NCI-H446 (cell line): Measurements from ENCODE around the gene RGS3.

ENCODE experiments used
- DNase-seq, 2 experiments: peaks; one replicate each; lab custom pipeline; 2025; lab: John Stamatoyannopoulos, UW

The RGS3 gene

DNA sequence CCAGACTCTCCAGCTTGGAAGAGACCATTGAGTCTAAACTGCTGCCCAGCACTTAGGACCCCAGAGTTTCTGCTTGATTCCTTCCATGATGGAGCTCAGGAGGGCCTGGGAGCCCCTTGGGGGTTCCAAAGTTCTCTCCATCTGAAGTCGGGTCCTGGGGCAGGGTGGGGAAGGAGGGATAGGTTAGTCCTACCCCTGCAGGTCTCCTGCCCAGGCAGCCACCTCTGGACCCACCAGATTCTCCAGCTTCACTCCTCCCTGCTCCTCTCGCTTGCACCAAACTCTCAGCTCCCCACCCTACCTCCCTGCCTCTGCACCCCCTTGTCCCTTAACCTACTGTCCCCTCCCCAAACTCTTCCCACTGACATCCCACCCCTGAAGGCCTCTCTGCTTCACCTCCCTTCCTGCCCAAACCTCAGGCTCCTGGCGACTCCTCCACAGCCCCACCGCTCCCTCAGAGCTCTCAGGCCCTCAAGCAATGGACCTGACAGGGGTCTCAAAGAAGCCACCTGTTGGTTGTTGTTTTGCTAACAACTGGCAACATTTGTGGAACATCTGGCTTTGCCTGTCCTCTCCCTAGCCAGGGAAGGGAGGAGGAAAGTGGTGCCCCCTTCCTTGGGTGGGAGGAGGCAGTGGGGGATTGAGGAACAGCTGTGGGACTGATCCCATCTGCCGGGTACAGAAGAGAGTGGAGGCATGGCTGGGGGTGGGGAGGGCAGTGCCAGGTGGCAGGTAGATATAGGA lies 137.5 kb downstream of the RGS3 start:
- no peak for DNase-seq

DNA sequence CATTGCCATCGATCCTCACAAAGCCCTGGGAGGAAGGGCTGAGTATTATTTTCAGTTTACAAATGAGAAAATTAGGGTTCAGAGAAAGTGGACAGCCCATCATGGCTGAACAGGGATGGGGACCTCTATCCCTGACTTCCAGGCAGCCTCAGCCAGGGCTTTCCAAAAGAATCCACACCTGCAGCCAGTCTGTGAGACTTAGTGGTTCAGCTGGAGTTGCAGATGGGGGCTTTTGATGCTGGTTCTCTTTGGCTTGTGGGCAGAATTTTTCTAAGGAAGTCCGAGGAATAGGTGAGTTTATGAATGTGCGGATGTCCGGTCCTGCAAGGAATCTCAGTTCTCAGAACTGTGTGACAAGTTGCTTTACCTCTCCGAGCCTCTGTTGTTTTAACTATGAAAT lies 138.1 kb downstream of the RGS3 start:
- DNase-seq = no peak

DNA sequence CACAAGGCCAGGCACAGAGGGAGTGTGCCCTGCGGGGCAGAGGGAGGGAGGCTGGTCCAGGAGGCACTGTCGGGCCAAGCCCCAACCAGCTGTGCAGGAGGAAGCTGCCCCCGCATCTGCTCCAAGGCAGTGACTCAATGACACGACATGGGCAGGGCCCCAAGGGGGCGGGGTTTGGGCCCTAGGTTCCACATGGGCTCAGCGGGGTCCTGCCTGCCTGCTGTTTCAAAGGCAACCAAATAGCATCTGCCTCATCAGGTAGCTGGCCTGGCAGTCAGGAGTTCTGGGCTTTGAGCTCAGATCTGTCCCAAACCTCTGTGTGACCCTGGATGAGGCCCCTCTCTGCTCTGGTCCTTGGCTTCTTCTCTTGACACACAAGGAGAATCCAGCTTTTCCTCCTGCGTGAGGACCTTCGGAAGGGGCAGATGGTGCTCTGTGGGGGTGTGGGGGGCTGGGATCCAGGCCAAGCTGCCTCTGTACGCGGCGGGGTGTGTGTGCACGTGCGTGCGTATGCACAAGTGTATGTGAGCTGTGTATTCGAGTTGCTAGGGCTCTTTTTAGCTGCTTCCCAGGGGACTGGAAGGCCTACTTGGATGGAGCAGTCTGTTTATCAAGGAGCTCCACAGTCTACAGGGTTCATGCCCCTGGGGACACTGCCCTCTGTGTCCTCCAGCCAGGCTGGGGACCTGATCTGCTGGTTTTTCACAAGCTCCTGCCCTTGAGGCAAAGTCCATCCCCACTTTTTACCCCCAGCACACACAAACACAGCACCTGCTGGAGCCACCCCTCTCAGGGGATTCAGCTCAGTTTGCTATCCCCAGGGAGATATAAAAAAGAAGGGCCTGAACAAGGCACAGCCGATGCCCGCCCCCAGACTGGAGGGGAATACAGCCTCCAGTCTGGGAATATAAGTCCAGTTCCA lies 138.9 kb downstream of the RGS3 start:
- peak; percentile 47 to 87 for DNase-seq

DNA sequence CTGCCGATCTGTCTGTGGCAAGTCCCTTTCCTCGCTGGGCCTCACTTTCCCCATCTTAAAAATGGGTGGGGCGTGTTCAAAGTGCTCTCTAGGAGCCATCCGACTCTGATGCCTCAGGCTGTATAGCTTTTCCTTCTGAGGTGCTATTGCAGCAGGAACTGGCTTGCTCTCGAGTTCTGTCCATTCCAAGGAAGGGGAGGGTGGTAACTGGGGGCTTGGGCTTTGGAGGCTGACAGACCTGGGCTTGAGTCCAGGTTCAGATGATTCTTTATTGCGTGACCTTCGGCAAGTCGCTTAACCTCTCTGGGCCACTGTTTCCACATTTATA lies 139.5 kb downstream of the RGS3 start:
- no peak for DNase-seq

DNA sequence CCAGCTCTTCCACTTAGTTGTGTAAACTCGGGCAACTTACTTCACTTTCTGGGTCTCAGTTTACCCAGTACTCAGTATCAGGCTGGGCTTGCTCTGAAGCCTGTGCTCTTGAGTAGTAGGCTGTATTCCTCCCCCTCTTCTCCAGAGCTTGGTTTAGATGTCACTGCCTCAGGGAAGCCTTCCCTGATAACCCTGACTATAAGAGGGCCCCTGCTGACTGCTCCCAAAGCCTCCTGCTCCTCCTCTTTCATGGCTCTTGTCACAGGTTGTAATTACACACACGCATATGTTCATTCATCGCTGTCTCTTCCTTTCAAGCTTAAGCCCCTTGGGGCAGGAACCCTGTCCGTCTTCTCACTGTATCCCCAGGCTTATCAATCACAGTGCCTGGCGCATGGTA lies 140.2 kb downstream of the RGS3 start:
- DNase-seq = no peak

DNA sequence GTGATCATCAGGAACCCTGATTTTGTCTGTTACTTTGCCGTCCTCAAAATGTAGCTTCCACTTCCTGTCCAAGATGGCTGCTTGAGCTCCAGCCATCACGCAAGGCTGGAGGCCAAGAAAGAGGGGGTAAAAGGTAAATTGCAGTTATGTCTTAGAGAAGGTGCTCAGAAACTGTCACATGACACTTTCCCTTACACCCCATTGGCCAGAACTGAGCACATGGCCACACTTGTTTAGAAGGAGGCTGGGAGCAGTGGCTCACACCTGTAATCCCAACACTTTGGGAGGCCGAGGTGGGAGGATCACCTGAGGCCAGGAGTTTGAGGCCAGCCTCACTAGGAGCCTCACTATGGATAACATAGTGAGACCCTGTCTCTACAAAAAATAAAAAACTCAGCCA lies 140.9 kb downstream of the RGS3 start:
- no peak for DNase-seq

DNA sequence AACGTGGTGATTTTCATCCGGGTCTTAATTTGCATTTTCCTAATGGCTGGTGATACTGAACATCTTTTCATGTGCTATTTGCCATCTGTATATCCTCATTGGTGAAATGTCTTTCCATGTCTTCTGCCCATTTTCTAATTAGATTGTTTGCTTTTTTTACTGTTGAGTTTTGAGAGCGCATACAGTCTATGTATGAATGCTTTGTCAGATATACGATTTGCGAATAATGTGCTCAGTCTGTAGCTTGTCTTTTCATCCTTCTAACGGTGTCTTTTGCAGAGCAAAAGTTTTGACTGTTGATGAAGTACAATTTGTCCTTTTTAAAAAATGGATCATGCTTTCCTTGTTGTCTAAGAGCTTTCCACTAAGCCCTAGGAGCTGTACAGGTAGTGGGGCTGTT lies 143.0 kb downstream of the RGS3 start:
- no peak for DNase-seq

- DNase-seq = no peak
These were observed 144.7 kb downstream of the RGS3 start for GRCh38 chr9:113608082-113608685.

DNA sequence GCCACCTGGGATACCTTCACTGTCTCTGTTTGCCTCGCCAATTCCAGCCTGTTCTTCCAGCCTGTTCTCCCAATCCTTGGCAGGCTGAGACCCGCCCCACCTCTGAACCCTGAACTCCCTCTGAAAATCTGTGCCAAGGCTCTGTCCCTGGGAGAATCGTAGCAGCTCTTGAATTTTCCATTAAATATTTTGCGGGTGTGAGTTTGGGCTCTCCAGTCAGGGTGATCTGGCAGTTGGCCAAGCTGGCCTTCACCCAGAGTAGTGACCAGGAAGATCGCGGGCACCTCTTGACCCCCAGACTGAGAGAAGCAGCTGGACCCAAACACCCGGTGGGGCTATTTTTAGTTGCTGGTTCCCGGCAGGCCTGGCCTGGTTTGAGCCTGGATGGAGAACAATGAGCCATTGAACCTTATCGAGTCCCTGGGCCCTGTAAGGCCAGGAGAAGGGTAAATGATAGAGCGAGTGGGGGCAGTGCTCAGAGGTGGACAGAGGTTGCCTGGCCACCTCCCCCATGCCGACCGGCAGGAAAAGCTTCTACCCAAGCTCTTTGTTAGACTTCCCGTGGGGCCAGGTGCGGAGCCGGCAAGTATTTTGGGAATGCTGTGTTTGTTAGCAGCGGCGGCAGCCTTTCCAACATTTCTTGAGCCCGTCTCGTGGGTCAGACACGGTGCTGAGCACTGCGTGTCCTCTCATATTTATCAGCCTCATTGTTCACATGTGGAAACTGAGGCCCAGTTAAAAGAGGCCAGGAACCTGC lies 146.2 kb downstream of the RGS3 start:
- no peak for DNase-seq

DNA sequence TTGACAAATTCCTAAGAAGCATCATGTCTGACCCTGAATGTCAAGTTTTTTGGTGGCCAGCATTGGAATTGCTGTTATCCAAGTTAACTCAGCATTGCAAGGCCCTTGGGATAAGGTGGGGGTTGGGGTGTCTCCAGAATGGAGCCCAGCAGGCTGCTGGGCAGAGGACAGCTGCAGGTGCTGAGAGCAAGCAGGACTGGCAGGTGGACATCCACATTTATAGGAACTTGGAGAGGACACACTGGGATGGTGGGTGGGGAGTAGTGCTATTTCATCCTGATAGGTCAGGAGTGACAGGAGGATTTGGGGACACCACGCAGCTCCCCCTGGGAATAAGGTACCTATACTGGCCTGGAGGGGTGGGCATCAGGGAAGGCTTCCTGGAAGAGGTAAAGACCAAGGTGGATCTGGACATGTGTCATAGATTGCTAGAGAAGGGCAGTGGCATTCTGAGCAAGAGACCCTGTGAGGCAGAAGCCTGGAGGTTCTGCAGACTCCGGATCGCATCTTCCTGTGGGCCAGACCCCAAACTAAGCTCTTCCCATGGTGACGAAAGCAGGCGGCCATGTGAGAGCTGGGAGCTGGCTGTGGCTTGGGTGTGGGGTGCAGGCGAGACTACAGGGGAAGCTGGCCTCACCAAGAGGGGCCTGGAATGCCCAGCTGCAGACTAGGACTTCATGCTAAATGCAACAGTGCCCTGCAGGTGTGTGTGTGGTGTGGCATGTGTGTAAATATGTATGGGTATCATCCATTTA lies 148.1 kb downstream of the RGS3 start:
- DNase-seq = no peak

- no peak for DNase-seq
These were observed 148.8 kb downstream of the RGS3 start for GRCh38 chr9:113612216-113612747.

- DNase-seq = no peak
These were observed 149.3 kb downstream of the RGS3 start for GRCh38 chr9:113612828-113613227.

DNA sequence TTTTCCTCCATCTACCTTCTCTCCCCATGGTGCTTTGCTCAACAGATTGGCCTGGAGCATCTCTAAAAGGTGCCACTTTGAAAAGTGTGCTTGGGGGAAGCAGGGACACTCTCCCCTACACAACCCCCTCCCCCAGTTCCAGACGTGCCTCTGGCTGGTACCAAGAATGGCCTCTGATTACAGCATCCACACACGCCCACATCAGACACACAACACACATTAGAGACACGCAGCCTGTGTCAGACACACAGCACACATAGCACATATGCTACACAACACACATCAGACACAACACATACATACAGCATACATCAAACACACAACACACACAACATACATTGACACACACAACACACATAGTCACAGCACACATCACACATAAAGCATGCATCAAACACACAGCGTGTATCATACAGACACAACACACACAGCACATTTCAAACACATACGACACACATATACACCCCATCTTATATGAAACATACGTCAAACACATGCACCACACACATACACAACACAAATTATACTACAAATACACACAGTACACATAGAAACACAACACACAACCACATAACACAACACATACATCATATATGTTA lies 150.4 kb downstream of the RGS3 start:
- no peak for DNase-seq

GRCh38 chr9:113614843-113615648 lies 151.5 kb downstream of the RGS3 start:
- no peak for DNase-seq

GRCh38 chr9:113616116-113616515 lies 152.6 kb downstream of the RGS3 start:
- no peak for DNase-seq

- DNase-seq = no peak
These were observed 153.3 kb downstream of the RGS3 start for GRCh38 chr9:113616621-113617496.

DNA sequence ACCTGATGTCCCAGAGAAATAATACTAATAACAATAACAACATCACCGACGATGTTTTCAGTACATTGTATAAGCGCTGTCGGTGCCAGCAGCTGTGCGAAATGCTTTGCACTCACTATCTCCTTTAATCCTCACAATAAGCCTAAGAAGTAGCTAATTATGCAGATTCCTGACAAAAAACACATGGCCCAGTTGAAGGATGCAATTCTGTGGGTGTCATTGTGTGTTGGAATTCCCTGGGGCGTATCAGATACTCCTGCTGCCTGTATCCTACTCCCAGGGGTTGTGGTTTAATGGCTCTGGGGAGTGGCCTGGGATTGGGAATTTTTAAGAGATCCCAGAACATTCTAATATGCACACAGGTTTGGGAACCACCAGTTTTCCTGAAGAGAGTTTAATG lies 154.0 kb downstream of the RGS3 start:
- DNase-seq = no peak

GRCh38 chr9:113618836-113619490 lies 155.4 kb downstream of the RGS3 start:
- DNase-seq = no peak
